GM12878 (cell line): ENCODE results near the gene CAPN9. TPM values are rescaled to one million over a fixed set of nuclear protein-coding genes. Genes with fewer than 3 reads are reported as not detected.

ENCODE experiments used
- ATAC-seq: fragments of 200-7000 bp; cut with Tn5 transposase; 3 replicates; pipeline ENCODE4 v1.9.1; 2020; ENCODE audit warnings: mild to moderate bottlenecking, moderate library complexity
- BruUV-seq: library from RNA; stranded (reverse); fragments of 400-500 nt; replicated peaks from 2 replicates; lab custom pipeline; 2021; lab: Mats Ljungman, UMichigan
- CTCF ChIA-PET: fragments of 300-600 bp; sonication (Branson Sonifier 250); formaldehyde crosslinking; extraction: SDS; loops from one replicate; lab custom pipeline; 2021; ENCODE audit warnings: inconsistent platforms; lab: Yijun Ruan, JAX
- POLR2A ChIA-PET: fragments of 350-600 bp; formaldehyde crosslinking; extraction: SDS; loops from one replicate; lab custom pipeline; 2021; ENCODE audit warnings: inconsistent platforms; lab: Charles Lee
- RAD21 ChIA-PET: fragments of 300-600 bp; sonication (Branson Sonifier 250); formaldehyde crosslinking; loops from one replicate; lab custom pipeline; 2023; ENCODE audit warnings: antibody characterized with exemption; ENCODE audit not compliant: unreplicated experiment; lab: Charles Lee
- SMC1A ChIA-PET: fragments of 300-600 bp; sonication (Branson Sonifier 250); formaldehyde crosslinking; loops from one replicate; lab custom pipeline; 2023; ENCODE audit not compliant: unreplicated experiment, uncharacterized antibody; lab: Charles Lee
- DNase-seq: peaks from one replicate; pipeline ENCODE4 v3.0.0-alpha.2; 2011; ENCODE audit warnings: low read depth, low spot score
- FAIRE-seq: peaks from 3 replicates; lab custom pipeline; 2011; peaks lifted over from hg19 to GRCh38; lab: Jason Lieb, UNC
- H2AFZ ChIP-seq: 2 replicates; pipeline ENCODE4 v1.6.0; 2011; ENCODE audit warnings: low read depth, low read length, control low read depth; ENCODE audit not compliant: control insufficient read depth
- H3K27ac ChIP-seq: 2 replicates; pipeline ENCODE4 v1.5.1; 2011; ENCODE audit warnings: control low read depth; ENCODE audit not compliant: control insufficient read depth, insufficient read depth
- H3K27me3 ChIP-seq, 2 experiments: replicated peaks in 1 of 2; 2 replicates each; pipeline versions ENCODE4 v1.6.0 to v1.6.1; 2011; ENCODE audit warnings: low read length in 1 of 2; ENCODE audit not compliant: control insufficient read depth in 2 of 2, insufficient read depth in 2 of 2
- H3K36me3 ChIP-seq, 2 experiments: 2 replicates each; pipeline ENCODE4 v1.5.1; 2011; ENCODE audit warnings: low read length in 1 of 2; ENCODE audit not compliant: control insufficient read depth in 2 of 2, insufficient read depth in 2 of 2
- H3K4me1 ChIP-seq: 2 replicates; pipeline ENCODE4 v1.6.1; 2011; ENCODE audit warnings: mild to moderate bottlenecking, low read length, moderate library complexity, mixed read lengths; ENCODE audit not compliant: control insufficient read depth, insufficient read depth
- H3K4me2 ChIP-seq: 2 replicates; pipeline ENCODE4 v1.6.0; 2011; ENCODE audit warnings: control low read depth; ENCODE audit not compliant: control insufficient read depth, insufficient read depth
- H3K4me3 ChIP-seq: fragments of 200-600 bp; sonication (generic); 2 replicates; pipeline ENCODE4 v1.5.1; 2016
- H3K79me2 ChIP-seq: 2 replicates; pipeline ENCODE4 v1.6.0; 2011; ENCODE audit warnings: low read length; ENCODE audit not compliant: control insufficient read depth, insufficient read depth
- H3K9ac ChIP-seq: 2 replicates; pipeline ENCODE4 v1.8.0; 2011; ENCODE audit warnings: low read length, control low read depth, mixed read lengths; ENCODE audit not compliant: control insufficient read depth, insufficient read depth
- H3K9me3 ChIP-seq: replicated peaks from 3 replicates; pipeline ENCODE4 v1.5.1; 2011; ENCODE audit warnings: mild to moderate bottlenecking, low read length; ENCODE audit not compliant: control insufficient read depth, insufficient read depth
- H4K20me1 ChIP-seq: 2 replicates; pipeline ENCODE4 v1.6.0; 2011; ENCODE audit not compliant: control insufficient read depth, insufficient read depth
- BRCA1 ChIP-seq: IDR thresholded peaks from 2 replicates; pipeline ENCODE4 v1.6.1; 2011; ENCODE audit warnings: low read depth, low read length, improper control_type of control experiment
- EZH2 ChIP-seq: IDR thresholded peaks from 2 replicates; pipeline ENCODE4 v1.6.1; 2012; ENCODE audit warnings: low read depth, mild to moderate bottlenecking, control low read depth, inconsistent platforms, low read length, borderline replicate concordance; ENCODE audit not compliant: control insufficient read depth
- JUND ChIP-seq: IDR thresholded peaks from 2 replicates; pipeline ENCODE4 v1.6.1; 2012; ENCODE audit warnings: low read depth, mild to moderate bottlenecking, low read length, improper control_type of control experiment, moderate library complexity
- POLR2A ChIP-seq: IDR thresholded peaks from 2 replicates; pipeline ENCODE4 v1.6.1; 2011; ENCODE audit warnings: low read depth, mild to moderate bottlenecking, low read length
- RAD51 ChIP-seq: fragments of 450-650 bp; IDR thresholded peaks from 2 replicates; pipeline ENCODE4 v1.6.1; 2016; ENCODE audit warnings: moderate library complexity, mild to moderate bottlenecking, inconsistent platforms
- TCF3 ChIP-seq: IDR thresholded peaks from 2 replicates; pipeline ENCODE4 v1.6.1; 2012; ENCODE audit warnings: low read depth, mild to moderate bottlenecking, low read length, borderline replicate concordance; ENCODE audit not compliant: insufficient read depth
- WGBS: methylation state at CpG from one replicate; pipeline ENCODE4 v1.1.6; 2016; ENCODE audit warnings: low lambda C conversion rate; ENCODE audit not compliant: insufficient replicate concordance, insufficient coverage; ENCODE audit errors: missing lambda C conversion rate; 5-methylcytosine and 5-hydroxymethylcytosine counted together
- in situ Hi-C: fragments of 300-500 bp; cut with MboI; formaldehyde crosslinking; loops from 9 replicates; pipeline ENCODE4 v1.14.3; 2018; ENCODE audit warnings: mixed read lengths
- intact Hi-C: fragments of 100-400 bp; cut with micrococcal nuclease; formaldehyde crosslinking; loops from one replicate; pipeline ENCODE4 v1.14.2; 2022; ENCODE audit not compliant: unreplicated experiment
- polyA plus RNA-seq, 11 experiments: library from polyadenylated mRNA; depleted of rRNA in 4 of 11; unstranded in 6 of 11; stranded (reverse) in 5 of 11; fragments of >200 nt; fragmentation: Nextera tagmentation in 4 of 11; fragmentation: Illumina TruSeq in 1 of 11; extraction: Ambion mirVana in 4 of 11; extraction: Trizol in 1 of 11; gene quantifications; 1 replicate in 1 of 11; 2 replicates in 10 of 11; pipeline versions ENCODE4 v1.2.1 to v1.2.3, GENCODE V29; 2011 to 2016; ENCODE audit warnings: inconsistent platforms in 2 of 11, missing spikeins in 2 of 11, low read depth in 1 of 11
- total RNA-seq, 4 experiments: library from RNA; depleted of rRNA in 3 of 4; stranded (reverse); fragments of >200 nt in 3 of 4; fragmentation: Illumina TruSeq in 1 of 4; extraction: Trizol in 1 of 4; gene quantifications; 2 replicates each; pipeline versions ENCODE4 v1.2.1 to v1.2.3, GENCODE V29; 2013 to 2021
- TF ChIP-seq, protein P1 (sequence below): fragments of 450-650 bp; formaldehyde crosslinking; IDR thresholded peaks from 2 replicates; pipeline ENCODE4 v1.5.0; 2022; ENCODE audit warnings: mild to moderate bottlenecking, missing genetic modification characterization
- TF ChIP-seq, protein P2 (sequence below): IDR thresholded peaks from 2 replicates; pipeline ENCODE4 v1.6.1; 2011; ENCODE audit warnings: borderline replicate concordance, low read depth, mild to moderate bottlenecking, moderate library complexity, low read length; ENCODE audit not compliant: insufficient read depth, poor library complexity, severe bottlenecking
- TF ChIP-seq, protein P3 (sequence below), 3 experiments: IDR thresholded peaks in 2 of 3; conservative IDR thresholded peaks in 1 of 3; 2 replicates each; pipeline ENCODE4 v1.5.1; 2011; ENCODE audit warnings: low read depth in 3 of 3, low read length in 3 of 3, mild to moderate bottlenecking in 3 of 3, control low read depth in 2 of 3, moderate library complexity in 2 of 3, inconsistent platforms in 1 of 3, mixed read lengths in 1 of 3; ENCODE audit not compliant: control insufficient read depth in 2 of 3, insufficient read depth in 1 of 3; ENCODE audit errors: extremely low read depth in 1 of 3

CAPN9 gene
- total and polyA plus RNA-seq, 10 of the 15 experiments (the other 5 are each of a cell fraction or from before 2014, with no cell fraction given), result not detected

DNA sequence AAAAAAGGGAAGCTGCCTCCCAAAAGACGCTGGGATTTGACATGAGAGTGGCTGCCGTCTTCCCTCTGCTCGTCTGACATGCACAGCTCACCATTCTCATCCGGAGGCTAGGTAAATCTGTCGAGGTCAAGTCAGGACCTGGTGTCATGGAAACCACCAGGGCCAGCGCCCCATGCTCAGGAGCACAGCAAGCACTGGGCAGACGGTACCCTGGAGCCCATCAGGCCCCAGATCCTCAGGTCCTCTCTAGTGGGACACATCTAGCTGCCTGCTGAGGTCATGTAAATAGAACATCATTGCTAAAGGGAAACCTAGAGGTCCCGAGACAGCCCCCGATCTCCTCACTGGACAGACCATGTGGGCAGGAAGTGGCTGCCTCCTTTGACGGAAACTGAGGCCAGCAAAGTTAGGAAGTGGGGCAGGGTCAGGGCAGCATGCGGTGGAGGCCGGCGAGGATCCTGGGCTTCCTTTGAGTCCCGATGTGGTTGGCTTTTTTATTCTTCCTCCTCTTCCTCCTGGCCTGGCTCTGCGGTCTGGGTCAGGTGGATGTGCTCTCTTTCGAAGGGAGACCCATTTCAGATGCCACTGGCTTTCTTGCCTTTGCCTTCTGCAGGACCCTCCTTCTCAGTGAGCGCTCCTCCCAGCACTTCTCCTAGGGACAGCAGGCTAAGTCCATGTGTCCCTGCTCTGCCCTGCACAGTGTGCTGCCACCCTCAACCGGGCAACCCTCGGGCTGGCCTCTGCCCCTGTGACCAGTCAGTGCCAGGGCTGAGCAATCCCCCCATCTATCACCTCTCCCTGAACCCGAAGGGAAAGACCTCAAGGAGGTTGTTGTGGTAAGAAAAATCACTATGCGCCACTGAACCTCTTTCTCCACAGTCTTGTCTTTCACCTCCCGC lies 39.2 kb upstream of the CAPN9 start (continued):
- TF ChIP-seq EZH2 (no peak), POLR2A (no peak), JUND (no peak), BRCA1 (no peak)
- TF ChIP-seq, protein P1, sequence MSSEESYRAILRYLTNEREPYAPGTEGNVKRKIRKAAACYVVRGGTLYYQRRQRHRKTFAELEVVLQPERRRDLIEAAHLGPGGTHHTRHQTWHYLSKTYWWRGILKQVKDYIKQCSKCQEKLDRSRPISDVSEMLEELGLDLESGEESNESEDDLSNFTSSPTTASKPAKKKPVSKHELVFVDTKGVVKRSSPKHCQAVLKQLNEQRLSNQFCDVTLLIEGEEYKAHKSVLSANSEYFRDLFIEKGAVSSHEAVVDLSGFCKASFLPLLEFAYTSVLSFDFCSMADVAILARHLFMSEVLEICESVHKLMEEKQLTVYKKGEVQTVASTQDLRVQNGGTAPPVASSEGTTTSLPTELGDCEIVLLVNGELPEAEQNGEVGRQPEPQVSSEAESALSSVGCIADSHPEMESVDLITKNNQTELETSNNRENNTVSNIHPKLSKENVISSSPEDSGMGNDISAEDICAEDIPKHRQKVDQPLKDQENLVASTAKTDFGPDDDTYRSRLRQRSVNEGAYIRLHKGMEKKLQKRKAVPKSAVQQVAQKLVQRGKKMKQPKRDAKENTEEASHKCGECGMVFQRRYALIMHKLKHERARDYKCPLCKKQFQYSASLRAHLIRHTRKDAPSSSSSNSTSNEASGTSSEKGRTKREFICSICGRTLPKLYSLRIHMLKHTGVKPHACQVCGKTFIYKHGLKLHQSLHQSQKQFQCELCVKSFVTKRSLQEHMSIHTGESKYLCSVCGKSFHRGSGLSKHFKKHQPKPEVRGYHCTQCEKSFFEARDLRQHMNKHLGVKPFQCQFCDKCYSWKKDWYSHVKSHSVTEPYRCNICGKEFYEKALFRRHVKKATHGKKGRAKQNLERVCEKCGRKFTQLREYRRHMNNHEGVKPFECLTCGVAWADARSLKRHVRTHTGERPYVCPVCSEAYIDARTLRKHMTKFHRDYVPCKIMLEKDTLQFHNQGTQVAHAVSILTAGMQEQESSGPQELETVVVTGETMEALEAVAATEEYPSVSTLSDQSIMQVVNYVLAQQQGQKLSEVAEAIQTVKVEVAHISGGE, result no peak

DNA sequence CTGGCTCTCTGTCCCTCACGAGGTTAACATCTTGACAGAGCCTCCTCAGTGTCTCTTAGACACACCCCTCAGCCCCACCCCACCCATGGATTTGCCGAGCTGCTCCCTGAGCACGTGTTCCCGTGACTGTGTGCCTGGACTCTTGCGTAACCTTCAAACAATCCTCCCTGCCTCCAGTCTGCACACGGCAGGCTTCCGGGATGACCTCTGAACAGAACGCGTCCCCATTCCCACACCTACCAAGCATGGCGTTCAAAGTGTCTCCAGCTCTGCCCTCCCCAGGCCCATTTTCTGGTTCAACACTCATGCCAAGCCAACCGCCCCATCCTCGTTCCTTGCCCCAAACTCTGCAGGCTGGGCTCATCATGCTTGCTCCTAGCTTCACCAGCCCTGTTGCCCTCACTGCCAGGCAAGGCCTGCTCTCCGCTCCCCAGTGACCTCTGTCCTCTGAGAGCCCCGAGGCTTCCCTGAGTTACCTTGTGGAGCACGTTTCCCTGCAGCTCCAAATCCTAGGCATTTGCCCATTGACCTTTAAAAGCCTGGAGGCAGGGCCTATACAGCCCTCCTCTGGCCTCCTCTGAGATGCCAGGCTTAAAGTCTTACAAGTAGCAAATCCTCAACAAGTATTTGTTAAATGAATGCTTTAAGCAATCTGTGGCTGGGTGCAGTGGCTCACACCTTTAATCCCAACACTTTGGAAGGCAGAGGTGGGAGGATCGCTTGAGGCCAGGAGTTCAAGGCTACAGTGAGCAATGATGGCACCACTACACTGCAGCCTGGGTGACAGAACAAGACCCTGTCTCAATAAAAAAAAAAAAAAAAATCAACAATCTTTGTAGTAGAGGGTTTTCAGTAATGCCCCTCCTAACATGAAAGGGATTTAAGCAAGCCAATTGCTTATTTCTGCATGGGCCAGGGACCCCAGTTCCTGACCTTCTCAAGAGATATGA lies 38.3 kb upstream of the CAPN9 start:
- Histone ChIP-seq H3K9me3 (no peaks in the 10 kb centered on the region), H3K9ac (no peak overlapping the region), H3K4me1 (no peaks in the 10 kb centered on the region), H3K4me3 (no peak overlapping the region), H3K4me2 (no peak overlapping the region), H2AFZ (no peak overlapping the region), H4K20me1 (no peaks in the 10 kb centered on the region), H3K27ac (no peak overlapping the region), H3K36me3 (no peaks in the 10 kb centered on the region), H3K27me3 (peaks cover 0 to 3% of the 10 kb centered on the region in 2 experiments; a peak in 2 of 4 replicates), H3K79me2 (no peaks in the 10 kb centered on the region)
- ChIA-PET POLR2A (no interaction called here), RAD21 (no interaction called here), SMC1A (no interaction called here), CTCF (no interaction called here)
- BruUV-seq, result no TSS peak
- DNase-seq (no peak), FAIRE-seq (no peak), ATAC-seq (no peak)
- WGBS, result 44% methylated on average over 16 of the region's 16 CpGs
- in situ Hi-C loops, result no loop called here
- intact Hi-C loops, result no loop called here
- TF ChIP-seq RAD51 (no peak), TCF3 (no peak)
- TF ChIP-seq, protein P2, sequence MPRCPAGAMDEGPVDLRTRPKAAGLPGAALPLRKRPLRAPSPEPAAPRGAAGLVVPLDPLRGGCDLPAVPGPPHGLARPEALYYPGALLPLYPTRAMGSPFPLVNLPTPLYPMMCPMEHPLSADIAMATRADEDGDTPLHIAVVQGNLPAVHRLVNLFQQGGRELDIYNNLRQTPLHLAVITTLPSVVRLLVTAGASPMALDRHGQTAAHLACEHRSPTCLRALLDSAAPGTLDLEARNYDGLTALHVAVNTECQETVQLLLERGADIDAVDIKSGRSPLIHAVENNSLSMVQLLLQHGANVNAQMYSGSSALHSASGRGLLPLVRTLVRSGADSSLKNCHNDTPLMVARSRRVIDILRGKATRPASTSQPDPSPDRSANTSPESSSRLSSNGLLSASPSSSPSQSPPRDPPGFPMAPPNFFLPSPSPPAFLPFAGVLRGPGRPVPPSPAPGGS, result no peak
- TF ChIP-seq, protein P3, sequence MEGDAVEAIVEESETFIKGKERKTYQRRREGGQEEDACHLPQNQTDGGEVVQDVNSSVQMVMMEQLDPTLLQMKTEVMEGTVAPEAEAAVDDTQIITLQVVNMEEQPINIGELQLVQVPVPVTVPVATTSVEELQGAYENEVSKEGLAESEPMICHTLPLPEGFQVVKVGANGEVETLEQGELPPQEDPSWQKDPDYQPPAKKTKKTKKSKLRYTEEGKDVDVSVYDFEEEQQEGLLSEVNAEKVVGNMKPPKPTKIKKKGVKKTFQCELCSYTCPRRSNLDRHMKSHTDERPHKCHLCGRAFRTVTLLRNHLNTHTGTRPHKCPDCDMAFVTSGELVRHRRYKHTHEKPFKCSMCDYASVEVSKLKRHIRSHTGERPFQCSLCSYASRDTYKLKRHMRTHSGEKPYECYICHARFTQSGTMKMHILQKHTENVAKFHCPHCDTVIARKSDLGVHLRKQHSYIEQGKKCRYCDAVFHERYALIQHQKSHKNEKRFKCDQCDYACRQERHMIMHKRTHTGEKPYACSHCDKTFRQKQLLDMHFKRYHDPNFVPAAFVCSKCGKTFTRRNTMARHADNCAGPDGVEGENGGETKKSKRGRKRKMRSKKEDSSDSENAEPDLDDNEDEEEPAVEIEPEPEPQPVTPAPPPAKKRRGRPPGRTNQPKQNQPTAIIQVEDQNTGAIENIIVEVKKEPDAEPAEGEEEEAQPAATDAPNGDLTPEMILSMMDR (IDR thresholded peaks at IDR 0.05 in 2 of 3, conservative IDR thresholded peaks at IDR 0.05 in 1 of 3; ENCODE audit: control insufficient read depth in 2 of 3, extremely low read depth in 1 of 3, insufficient read depth in 1 of 3, low read depth in 3 of 3, low read length in 3 of 3), result no peak
